H1 (cell line): Measurements from ENCODE around the gene TAP2. TPM values are rescaled to one million over a fixed set of nuclear protein-coding genes. Genes with fewer than 3 reads are reported as not detected.
"Not testable (repeated sequence)": the region's sequence is repeated elsewhere in the genome, so short reads cannot be mapped to it uniquely, and the experiment has no call there.

Experiments
- CTCF ChIA-PET: fragments of 300-600 bp; sonication (Branson Sonifier 250); formaldehyde crosslinking; loops from one replicate; lab custom pipeline; 2021; ENCODE audit not compliant: partially characterized antibody; lab: Charles Lee
- POLR2A ChIA-PET: fragments of 300-600 bp; sonication (Branson Sonifier 250); formaldehyde crosslinking; loops from one replicate; lab custom pipeline; 2021; ENCODE audit warnings: inconsistent platforms; ENCODE audit not compliant: partially characterized antibody; lab: Charles Lee
- DNase-seq, 2 experiments: peaks; one replicate each; pipeline versions ENCODE4 v3.0.0 to v3.0.0-alpha.2; 2010 to 2022; ENCODE audit warnings: low spot score in 2 of 2, low read depth in 1 of 2, mixed read lengths in 1 of 2
- FAIRE-seq: peaks from 2 replicates; lab custom pipeline; 2011; peaks lifted over from hg19 to GRCh38; lab: Jason Lieb, UNC
- H2AFZ ChIP-seq: 2 replicates; pipeline ENCODE4 v1.8.1; 2012; ENCODE audit warnings: low read length, inconsistent platforms
- H2AK5ac ChIP-seq: 2 replicates; pipeline ENCODE4 v1.6.1; 2013; ENCODE audit warnings: low read depth, low read length
- H2BK120ac ChIP-seq: replicated peaks from 2 replicates; pipeline ENCODE3; 2013; ENCODE audit warnings: low read depth, low read length, inconsistent platforms
- H2BK12ac ChIP-seq: 2 replicates; pipeline ENCODE4 v1.6.1; 2013; ENCODE audit warnings: low read depth, low read length
- H2BK15ac ChIP-seq: 2 replicates; pipeline ENCODE4 v1.6.1; 2013; ENCODE audit warnings: low read length
- H2BK20ac ChIP-seq: 2 replicates; pipeline ENCODE4 v1.6.1; 2013; ENCODE audit warnings: low read length
- H2BK5ac ChIP-seq: 2 replicates; pipeline ENCODE4 v1.6.1; 2013; ENCODE audit warnings: low read depth, low read length
- H3K14ac ChIP-seq: 2 replicates; pipeline ENCODE4 v1.6.1; 2013; ENCODE audit warnings: inconsistent platforms; ENCODE audit not compliant: insufficient read length
- H3K18ac ChIP-seq: 2 replicates; pipeline ENCODE4 v1.6.1; 2013; ENCODE audit warnings: low read length; ENCODE audit errors: extremely low read depth
- H3K23ac ChIP-seq: 2 replicates; pipeline ENCODE4 v1.6.1; 2013; ENCODE audit warnings: inconsistent platforms; ENCODE audit not compliant: insufficient read length
- H3K23me2 ChIP-seq: 2 replicates; pipeline ENCODE4 v1.6.1; 2013; ENCODE audit warnings: low read depth, low read length
- H3K27ac ChIP-seq: 2 replicates; pipeline ENCODE4 v1.6.1; 2011; ENCODE audit warnings: low read depth, low read length, inconsistent platforms
- H3K27me3 ChIP-seq, 4 experiments: replicated peaks in 1 of 4; 1 replicate in 1 of 4; 2 replicates in 3 of 4; pipeline versions ENCODE4 v1.6.1 to v1.8.1; 2011 to 2013; ENCODE audit warnings: low read length in 3 of 4, mild to moderate bottlenecking in 3 of 4, inconsistent platforms in 2 of 4, mixed read lengths in 2 of 4, moderate library complexity in 1 of 4; ENCODE audit not compliant: control insufficient read depth in 3 of 4, insufficient read depth in 3 of 4; ENCODE audit errors: extremely low read depth in 1 of 4
- H3K36me3 ChIP-seq, 4 experiments: 2 replicates each; pipeline versions ENCODE4 v1.6.1 to v1.8.1; 2011 to 2013; ENCODE audit warnings: mild to moderate bottlenecking in 4 of 4, low read length in 3 of 4, moderate library complexity in 2 of 4, control low read depth in 1 of 4, inconsistent platforms in 1 of 4; ENCODE audit not compliant: insufficient read depth in 4 of 4, control insufficient read depth in 2 of 4
- H3K4ac ChIP-seq: replicated peaks from 2 replicates; pipeline ENCODE3; 2013; ENCODE audit warnings: low read length, low read depth, mixed read lengths, inconsistent platforms; ENCODE audit not compliant: insufficient read length
- H3K4me1 ChIP-seq, 4 experiments: replicated peaks in 1 of 4; 1 replicate in 1 of 4; 2 replicates in 3 of 4; pipeline versions ENCODE4 v1.6.1 to v1.8.1; 2011 to 2013; ENCODE audit warnings: low read length in 3 of 4, inconsistent platforms in 2 of 4, mixed read lengths in 1 of 4; ENCODE audit not compliant: insufficient read depth in 4 of 4, control insufficient read depth in 3 of 4
- H3K4me2 ChIP-seq, 2 experiments: 2 replicates each; pipeline versions ENCODE4 v1.6.1 to v1.8.1; 2011 to 2013; ENCODE audit warnings: low read depth in 2 of 2, low read length in 2 of 2, control low read depth in 1 of 2, inconsistent platforms in 1 of 2, mild to moderate bottlenecking in 1 of 2; ENCODE audit not compliant: insufficient read depth in 1 of 2
- H3K4me3 ChIP-seq, 4 experiments: fragments of 200-600, 300-600 bp in 1 of 4; sonication (generic), shearing (Covaris generic), sonication (Bioruptor Twin) in 1 of 4; 2 replicates each; pipeline versions ENCODE4 v1.5.1 to v1.8.1; 2011 to 2016; ENCODE audit warnings: low read length in 4 of 4, low read depth in 3 of 4, control low read depth in 2 of 4, inconsistent platforms in 2 of 4, mild to moderate bottlenecking in 2 of 4, mixed read lengths in 1 of 4, moderate library complexity in 1 of 4; ENCODE audit not compliant: insufficient read depth in 2 of 4; ENCODE audit errors: extremely low read depth in 1 of 4
- H3K56ac ChIP-seq: replicated peaks from 2 replicates; pipeline ENCODE3; 2013; ENCODE audit warnings: low read depth, mild to moderate bottlenecking, mixed read lengths, low read length, inconsistent platforms; ENCODE audit not compliant: insufficient read length
- H3K79me1 ChIP-seq: 2 replicates; pipeline ENCODE4 v1.6.1; 2013; ENCODE audit warnings: low read depth, low read length, control low read depth
- H3K79me2 ChIP-seq, 2 experiments: 2 replicates each; pipeline versions ENCODE4 v1.6.1 to v1.8.1; 2012 to 2013; ENCODE audit warnings: low read length in 2 of 2, mild to moderate bottlenecking in 2 of 2, inconsistent platforms in 1 of 2; ENCODE audit not compliant: insufficient read depth in 2 of 2, control insufficient read depth in 1 of 2
- H3K9ac ChIP-seq, 4 experiments: replicated peaks in 1 of 4; 1 replicate in 1 of 4; 2 replicates in 3 of 4; pipeline versions ENCODE4 v1.6.1 to v1.8.1; 2011 to 2013; ENCODE audit warnings: low read depth in 3 of 4, low read length in 3 of 4, control low read depth in 2 of 4, mild to moderate bottlenecking in 2 of 4, moderate library complexity in 2 of 4, inconsistent platforms in 1 of 4; ENCODE audit errors: extremely low read depth in 1 of 4
- H3K9me3 ChIP-seq, 2 experiments: 2 replicates each; pipeline versions ENCODE4 v1.6.1 to v1.8.1; 2012 to 2013; ENCODE audit warnings: mild to moderate bottlenecking in 2 of 2, moderate library complexity in 2 of 2, control low read depth in 1 of 2, inconsistent platforms in 1 of 2, low read depth in 1 of 2, low read length in 1 of 2, mixed read lengths in 1 of 2; ENCODE audit not compliant: insufficient read depth in 2 of 2
- H4K20me1 ChIP-seq, 2 experiments: replicated peaks in 1 of 2; 2 replicates each; pipeline versions ENCODE3 to v1.8.1; 2011 to 2013; ENCODE audit warnings: inconsistent platforms in 2 of 2, low read length in 2 of 2, mild to moderate bottlenecking in 1 of 2; ENCODE audit not compliant: insufficient read depth in 2 of 2, control insufficient read depth in 1 of 2
- H4K5ac ChIP-seq: 2 replicates; pipeline ENCODE4 v1.6.1; 2013; ENCODE audit warnings: low read length, low read depth, mixed read lengths, inconsistent platforms; ENCODE audit not compliant: insufficient read length
- H4K8ac ChIP-seq: 2 replicates; pipeline ENCODE4 v1.8.0; 2013; ENCODE audit warnings: mild to moderate bottlenecking, moderate library complexity, low read length, inconsistent platforms; ENCODE audit not compliant: insufficient read depth; ENCODE audit errors: extremely low read depth
- H4K91ac ChIP-seq: replicated peaks from 2 replicates; pipeline ENCODE3; 2013; ENCODE audit warnings: low read length, mixed read lengths, inconsistent platforms; ENCODE audit not compliant: insufficient read length
- WGBS, 2 experiments: shearing (Covaris generic) in 1 of 2; methylation state at CpG; one replicate each; pipeline versions ENCODE4 v1.1.6 to v1.1.7; 2013 to 2015; ENCODE audit warnings: low lambda C conversion rate in 2 of 2, mixed read lengths in 2 of 2, inconsistent platforms in 1 of 2, low coverage in 1 of 2, missing lambda C conversion rate in 1 of 2; ENCODE audit not compliant: insufficient replicate concordance in 2 of 2, insufficient coverage in 1 of 2, insufficient read length in 1 of 2; ENCODE audit errors: extremely low coverage in 1 of 2, missing lambda C conversion rate in 1 of 2; 5-methylcytosine and 5-hydroxymethylcytosine counted together
- polyA plus RNA-seq, 7 experiments: library from polyadenylated mRNA; depleted of rRNA in 3 of 7; stranded (reverse) in 5 of 7; unstranded in 2 of 7; fragments of >200 nt in 5 of 7; fragments of 200-250 nt in 2 of 7; gene quantifications; 1 replicate in 5 of 7; 2 replicates in 1 of 7; 4 replicates in 1 of 7; pipeline versions ENCODE4 v1.2.1 to v1.2.3, GENCODE V29; 2011 to 2013; ENCODE audit warnings: missing spikeins in 2 of 7, mixed read lengths in 2 of 7
- total RNA-seq: library from RNA; stranded (reverse); fragmentation: NEBNext Ultra II Directional; extraction: Animal tissue kit (Norgen Biotek cat#: 25700); gene quantifications from 2 replicates; pipeline ENCODE4 v1.2.1, GENCODE V29; 2021

Gene TAP2
- total and polyA plus RNA-seq, 2 of the 8 experiments (the other 6 are each of a cell fraction or from before 2014, with no cell fraction given): 11.3 to 27.2 TPM

DNA sequence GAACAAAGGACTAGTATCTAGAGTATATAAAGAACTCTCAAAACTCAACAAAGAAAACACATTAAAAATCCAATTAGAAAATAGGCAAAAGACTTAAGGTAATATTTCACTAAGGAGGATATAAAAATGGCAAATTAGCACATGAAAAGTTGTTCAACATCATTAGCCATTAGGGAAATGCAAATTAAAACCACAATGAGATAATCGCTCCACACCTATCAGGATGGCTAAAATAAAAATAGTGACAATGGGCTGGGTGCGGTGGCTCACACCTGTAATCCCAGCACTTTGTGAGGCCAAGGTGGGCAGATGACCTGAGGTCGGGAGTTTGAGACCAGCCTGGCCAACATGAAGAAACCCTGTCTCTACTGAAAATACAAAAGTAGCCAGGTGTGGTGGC, 42.4 kb upstream of the TAP2 start:
- FAIRE-seq, H4K91ac ChIP-seq, H2BK5ac ChIP-seq, H4K8ac ChIP-seq, H2BK15ac ChIP-seq, H3K4me3 ChIP-seq, H3K23me2 ChIP-seq, H3K18ac ChIP-seq, H4K5ac ChIP-seq, DNase-seq, H4K20me1 ChIP-seq, H3K79me1 ChIP-seq, H3K9me3 ChIP-seq, H2BK120ac ChIP-seq, H2AK5ac ChIP-seq, H3K4ac ChIP-seq, H2BK12ac ChIP-seq, H2AFZ ChIP-seq, H3K4me2 ChIP-seq, H2BK20ac ChIP-seq, H3K14ac ChIP-seq, H3K23ac ChIP-seq, H3K4me1 ChIP-seq, H3K27ac ChIP-seq, H3K79me2 ChIP-seq, H3K56ac ChIP-seq, H3K9ac ChIP-seq, H3K36me3 ChIP-seq, H3K27me3 ChIP-seq: not testable (repeated sequence)
- ChIA-PET POLR2A (interaction anchor here (1.0 to 2.7 kb wide), 2 partner anchors 89 to 91 kb away, joined by 4 to 7 read pairs; no protein-coding TSS in a partner anchor), CTCF (interaction anchor here (0.7 to 1.4 kb wide), 2 partner anchors 40 to 51 kb away, joined by 3 to 4 read pairs; no protein-coding TSS in a partner anchor)
- WGBS, 2 experiments: 70% methylated on average over 3 of the region's 3 CpGs; no CpG with 5 or more reads in 1 of the 2 experiments
